ENCODE measurements around the gene PAMR1.

Gene PAMR1

DNA sequence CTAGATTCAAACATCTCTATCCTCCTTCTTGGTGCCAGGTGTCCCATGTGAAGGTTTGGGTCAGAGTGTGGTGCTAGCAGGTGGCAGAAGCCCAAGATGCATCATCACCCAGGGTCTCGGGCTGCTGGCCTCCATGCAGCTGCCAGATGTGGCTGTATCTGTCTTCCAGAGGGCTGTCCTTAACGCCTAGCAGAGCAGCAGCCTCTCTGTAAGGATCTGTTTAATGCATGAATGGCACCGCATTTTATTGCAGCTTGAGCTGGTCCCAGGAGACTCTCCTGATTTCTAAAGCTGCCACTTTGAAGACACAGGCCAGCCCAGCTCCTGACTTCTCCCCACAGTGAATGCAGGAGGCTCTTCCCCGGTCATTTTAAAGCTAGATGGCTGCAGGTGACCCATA is 132.3 kb downstream of the PAMR1 start:
- DNase-seq, result no peak

DNA sequence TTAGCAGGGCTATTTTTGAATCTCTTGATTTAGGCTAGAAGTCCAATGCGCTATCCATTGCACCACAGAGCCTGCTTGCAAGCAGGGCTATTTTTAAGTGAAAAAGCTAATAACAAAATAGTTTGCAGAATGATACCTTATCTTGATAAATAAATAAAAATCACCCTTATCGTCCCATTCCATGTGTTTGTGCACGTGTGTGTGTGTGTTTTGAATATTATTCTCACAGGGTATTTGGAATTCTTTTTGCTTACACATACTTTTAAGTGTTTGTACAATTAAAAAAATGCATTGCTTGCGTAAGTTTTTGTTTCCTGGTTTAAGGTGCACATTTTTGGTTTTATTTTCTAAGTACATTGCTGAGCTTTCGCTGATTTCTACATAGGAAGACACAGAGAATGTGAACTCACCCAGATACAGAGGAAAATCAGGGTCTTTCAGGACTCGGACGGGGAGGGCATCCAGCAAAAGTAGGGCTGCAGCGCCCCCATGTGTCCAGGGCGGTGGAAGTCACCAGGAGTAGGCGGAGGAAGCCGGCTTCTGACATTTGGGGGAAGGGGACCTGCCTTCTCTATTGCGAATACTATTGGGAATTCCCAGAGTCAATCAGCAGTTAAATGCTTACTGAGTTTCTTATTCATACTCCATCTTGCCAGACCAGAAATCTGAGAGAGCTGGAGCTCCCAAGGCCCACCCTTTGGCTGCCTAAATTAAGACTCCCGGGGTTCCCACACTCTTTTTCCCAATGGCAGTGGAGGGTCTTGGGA is 133.3 kb downstream of the PAMR1 start:
- peak; percentile 49 for DNase-seq

GRCh38 chr11:35390737-35391682 is 134.4 kb downstream of the PAMR1 start:
- no peak for DNase-seq

DNA sequence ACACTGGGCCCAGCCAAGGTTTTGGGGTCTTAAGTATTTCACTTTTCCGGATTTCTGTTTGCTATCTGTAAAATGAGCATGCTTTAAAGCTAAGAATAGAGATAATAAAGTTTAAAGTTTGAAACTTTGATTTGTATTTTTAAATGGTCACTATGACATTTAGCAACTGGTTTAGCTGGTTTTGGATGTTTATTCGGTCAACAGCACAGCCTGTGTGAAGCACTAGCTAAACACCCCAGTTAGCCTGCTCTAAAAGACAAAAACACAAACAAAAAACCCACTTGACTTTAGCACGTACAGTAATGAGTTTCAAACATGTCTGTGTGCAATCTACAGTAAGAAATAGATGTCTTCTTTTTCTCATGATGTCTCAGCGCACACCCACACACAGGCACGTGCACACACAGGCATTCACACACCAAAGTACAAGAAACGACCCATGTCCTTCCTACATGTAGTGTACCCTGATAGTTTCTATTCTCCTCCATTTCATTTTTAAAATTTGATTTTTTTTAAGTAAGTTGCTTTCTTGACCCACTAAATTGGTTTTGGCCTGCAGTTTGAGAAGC is 135.4 kb downstream of the PAMR1 start:
- DNase-seq, result no peak

DNA sequence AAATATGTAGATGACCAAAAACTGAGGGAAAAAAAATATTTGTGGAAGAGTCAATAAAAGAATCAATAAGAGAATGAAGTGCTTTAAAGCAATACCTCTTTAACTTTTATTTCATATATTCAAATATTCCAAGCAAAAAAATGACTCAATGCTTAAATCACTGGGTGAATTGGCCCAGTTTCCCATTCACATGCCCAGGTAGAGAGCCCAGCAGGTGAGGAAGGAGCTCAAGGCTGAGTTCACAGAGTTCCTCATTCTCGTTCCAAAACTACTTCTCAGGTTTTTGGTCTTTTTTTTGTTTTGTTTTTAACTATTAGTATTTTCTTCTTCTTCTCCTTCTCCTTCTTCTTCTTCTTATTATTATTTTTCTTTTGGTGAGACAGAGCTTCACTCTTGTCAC is 136.3 kb downstream of the PAMR1 start:
- DNase-seq, result no peak

GRCh38 chr11:35388061-35388460 is 137.4 kb downstream of the PAMR1 start:
- DNase-seq, result no peak

DNA sequence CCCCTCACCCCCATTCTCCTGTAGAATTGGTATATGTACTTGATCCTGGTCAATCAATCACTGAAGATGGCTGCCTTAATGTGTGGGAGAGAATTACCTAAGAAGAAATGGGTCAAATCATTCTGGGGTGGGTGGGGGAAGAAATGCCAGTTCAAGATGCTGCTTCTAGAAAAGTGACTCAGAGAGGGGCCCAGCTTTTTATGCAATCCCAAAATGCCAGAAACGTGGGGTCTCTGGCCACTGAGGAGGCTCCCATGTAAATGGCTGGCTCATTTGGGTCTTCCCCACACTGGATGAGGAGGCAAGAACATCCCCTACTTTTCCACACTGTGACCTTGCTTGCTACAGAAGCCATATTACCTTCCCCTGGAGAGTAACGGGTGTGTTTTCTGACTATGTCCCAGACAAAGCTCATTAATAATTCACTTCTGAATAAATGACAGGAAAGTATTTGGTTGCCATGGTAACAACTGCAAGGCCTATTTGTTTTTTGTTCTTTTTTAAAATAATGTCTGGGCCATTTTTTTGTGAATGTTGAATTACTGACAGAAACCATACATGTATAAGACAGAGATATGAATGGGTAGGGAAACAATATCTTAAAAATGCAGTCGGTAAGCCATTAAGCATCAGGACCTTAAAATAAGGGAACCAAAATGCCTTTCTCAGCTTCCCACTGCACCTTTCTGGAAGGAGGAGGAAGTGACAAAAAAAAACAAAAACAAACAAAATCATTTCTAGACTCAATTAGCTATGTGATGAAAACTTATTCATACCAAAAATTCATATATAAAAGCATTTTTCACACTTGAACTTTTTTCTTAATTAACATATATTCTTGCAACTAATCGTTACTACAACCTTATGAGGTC is 138.1 kb downstream of the PAMR1 start:
- no peak for DNase-seq

DNA sequence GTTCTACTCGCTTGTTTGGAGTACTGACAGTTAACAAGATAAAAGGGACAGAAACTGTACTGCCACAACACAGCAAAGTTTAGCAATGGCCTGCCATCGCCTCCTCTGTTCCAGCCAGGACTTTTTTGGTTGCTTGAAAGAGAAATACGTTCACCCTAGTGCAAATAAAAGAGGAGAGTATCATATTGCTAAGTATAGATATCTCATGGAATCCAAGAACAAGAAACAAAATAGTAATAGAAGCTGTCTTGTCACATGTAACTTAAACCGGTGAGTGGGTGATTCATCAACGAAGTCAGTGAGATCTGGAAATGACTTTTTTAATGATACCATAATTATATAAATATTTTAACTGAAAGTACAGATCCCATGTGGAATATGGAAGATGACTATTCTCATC is 141.5 kb downstream of the PAMR1 start:
- DNase-seq, result no peak

Data from NCI-H146 (cell line).